Glomerular endothelial cell (primary cell): ENCODE data around the gene GLI1. TPM values are rescaled to one million over a fixed set of nuclear protein-coding genes. Genes with fewer than 3 reads are reported as not detected.
"Not testable (repeated sequence)": the region's sequence is repeated elsewhere in the genome, so short reads cannot be mapped to it uniquely, and the experiment has no call there.

ENCODE experiments used
- DNase-seq: peaks from one replicate; pipeline ENCODE4 v3.0.0-alpha.2; 2011; ENCODE audit warnings: low read depth, low spot score; ENCODE audit errors: extremely low read depth
- total RNA-seq: library from RNA; depleted of rRNA; stranded (reverse); fragments of >200 nt; gene quantifications from 2 replicates; pipeline ENCODE4 v1.2.3, GENCODE V29; 2015

Gene GLI1
- total RNA-seq, 1 donor from 2014 or later, result 0.12 TPM

GRCh38 chr12:57441393-57441792 lies 18.2 kb upstream of the GLI1 start:
- DNase-seq, result not testable (repeated sequence)

GRCh38 chr12:57441846-57442427 lies 17.6 kb upstream of the GLI1 start:
- no peak for DNase-seq

GRCh38 chr12:57444337-57444736 lies 15.2 kb upstream of the GLI1 start:
- DNase-seq, result not testable (repeated sequence)

GRCh38 chr12:57444744-57445143 lies 14.8 kb upstream of the GLI1 start:
- no peak for DNase-seq

- no peak for DNase-seq
Measured at GRCh38 chr12:57446292-57446960, 13.2 kb upstream of the GLI1 start.

- DNase-seq, result no peak
Measured at GRCh38 chr12:57448669-57449068, 10.9 kb upstream of the GLI1 start.

- DNase-seq, result no peak
Measured at GRCh38 chr12:57449375-57449774, 10.2 kb upstream of the GLI1 start.

- no peak for DNase-seq
Measured at GRCh38 chr12:57450057-57450456, 9.5 kb upstream of the GLI1 start.

GRCh38 chr12:57451233-57451778 lies 8.3 kb upstream of the GLI1 start:
- DNase-seq, result no peak

- DNase-seq, result no peak
Measured at GRCh38 chr12:57452181-57452936, 7.2 kb upstream of the GLI1 start.

- peak; percentile 31 for DNase-seq
Measured at GRCh38 chr12:57452937-57453509, 6.6 kb upstream of the GLI1 start.

GRCh38 chr12:57454213-57454565 lies 5.4 kb upstream of the GLI1 start:
- DNase-seq, result no peak

- no peak for DNase-seq
Measured at GRCh38 chr12:57454566-57455373, 4.8 kb upstream of the GLI1 start, which contains the start of gene INHBE. Gene INHBE, plus strand, starts transcription at chr12:57455307. Its CDS starts 230 bp downstream, at chr12:57455537.

- DNase-seq, result no peak
Measured at GRCh38 chr12:57455374-57456144, 4.0 kb upstream of the GLI1 start.

GRCh38 chr12:57456145-57456700 lies 3.4 kb upstream of the GLI1 start:
- DNase-seq, result no peak

GRCh38 chr12:57456737-57457490 lies 2.7 kb upstream of the GLI1 start:
- DNase-seq, result no peak

GRCh38 chr12:57458665-57459054 lies 925 bp upstream of the GLI1 start:
- DNase-seq, result no peak

- DNase-seq, result peak; percentile 86
Measured at GRCh38 chr12:57459055-57459749, 383 bp upstream of the GLI1 start.
